Body of pancreas (tissue), 4 donors: ENCODE measurements around the gene CEMIP2. TPM values are rescaled to one million over a fixed set of nuclear protein-coding genes. Genes with fewer than 3 reads are reported as not detected.
A peak's percentile ranks its signal among the peaks of the same experiment; 100 is the strongest.

Source experiments
- ATAC-seq: fragments of 150-250 bp; one replicate; pipeline ENCODE4 v1.9.1; 2016
- DNase-seq, 4 donors: peaks; one replicate each; pipeline ENCODE4 v3.0.0-alpha.2; 2019
- H3K27ac ChIP-seq, 4 donors: fragments of 200-600 bp; sonication (generic); 1 replicate in 3 of 4; 2 replicates in 1 of 4; pipeline versions ENCODE4 v1.5.1 to v1.6.1; 2016 to 2019; ENCODE audit warnings: mild to moderate bottlenecking in 1 of 4, mixed read lengths in 1 of 4, moderate library complexity in 1 of 4
- H3K27me3 ChIP-seq, 2 donors: fragments of 200-600 bp; sonication (generic); one replicate each; pipeline ENCODE4 v1.6.0; 2016; ENCODE audit warnings: mild to moderate bottlenecking in 1 of 2
- H3K36me3 ChIP-seq, 2 donors: fragments of 200-600 bp; sonication (generic); replicated peaks in 1 of 2; 2 replicates each; pipeline ENCODE4 v1.5.1; 2016; ENCODE audit warnings: low read depth in 2 of 2; ENCODE audit not compliant: insufficient read depth in 1 of 2
- H3K4me1 ChIP-seq: fragments of 200-600 bp; sonication (generic); one replicate; pipeline ENCODE4 v1.6.0; 2016
- H3K4me3 ChIP-seq, 2 donors: fragments of 200-600 bp; sonication (generic); 1 replicate in 1 of 2; 2 replicates in 1 of 2; pipeline ENCODE4 v1.5.1; 2016 to 2019
- H3K9me3 ChIP-seq, 3 donors: fragments of 200-600 bp; sonication (generic); 1 replicate in 2 of 3; 2 replicates in 1 of 3; pipeline ENCODE4 v1.5.1; 2016
- POLR2A ChIP-seq, 3 donors: fragments of 450-650 bp; IDR thresholded peaks; one replicate each; pipeline ENCODE4 v1.6.1; 2016; ENCODE audit warnings: antibody characterized with exemption in 3 of 3, mild to moderate bottlenecking in 2 of 3
- WGBS, 2 donors: methylation state at CpG; one replicate each; pipeline ENCODE4 v1.1.5; 2017; 5-methylcytosine and 5-hydroxymethylcytosine counted together
- intact Hi-C: fragments of 100-400 bp; cut with DNase I; formaldehyde crosslinking; loops from one replicate; pipeline ENCODE4 v1.15.1; 2023
- total RNA-seq, 2 donors: library from RNA; depleted of rRNA; stranded (reverse); fragments of >200 nt; gene quantifications; one replicate each; pipeline ENCODE4 v1.1.0, GENCODE V29; 2016
- TF ChIP-seq, protein P1 (sequence below), 7 experiments: fragments of 450-650 bp in 4 of 7; fragments of 200-600 bp in 3 of 7; sonication (generic) in 3 of 7; IDR thresholded peaks; one replicate each; pipeline ENCODE4 v1.5.1; 2016 to 2019; ENCODE audit warnings: antibody characterized with exemption in 7 of 7

CEMIP2 gene
- total RNA-seq, 2 donors from 2014 or later = 28.3 to 33.0 TPM

DNA sequence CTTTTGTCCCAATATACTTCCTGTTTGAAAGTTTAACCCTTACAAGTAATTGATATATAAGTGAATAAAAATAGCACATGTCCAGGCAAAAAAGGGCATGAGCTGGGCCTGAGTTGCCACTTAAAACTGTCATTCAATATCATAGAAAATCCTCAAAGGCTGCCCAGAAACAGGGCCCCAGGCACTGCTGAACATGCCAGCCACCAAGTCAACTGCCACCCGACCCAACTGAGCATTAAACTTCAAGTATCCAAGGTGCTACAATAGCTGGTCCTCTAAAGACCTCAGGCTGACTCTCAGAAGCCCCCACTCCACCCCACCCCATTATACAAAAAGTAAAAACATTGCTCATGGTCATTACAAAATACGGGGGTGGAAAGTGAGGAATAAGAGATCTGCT lies 83.7 kb downstream of the CEMIP2 start:
- Histone ChIP-seq H3K27me3 (no peaks in the 10 kb centered on the region), H3K36me3 (peaks cover 4 to 6% of the 10 kb centered on the region in 2 donors), H3K4me1 (peaks cover 10% of the 10 kb centered on the region), H3K27ac (no peak overlapping the region), H3K9me3 (no peaks in the 10 kb centered on the region), H3K4me3 (no peak overlapping the region)
- ATAC-seq = no peak
- no peak for DNase-seq
- 82 to 89% methylated on average over 2 of the region's 2 CpGs for WGBS, 2 donors
- intact Hi-C loops = no loop called here
- no peak for TF ChIP-seq POLR2A (IDR thresholded peaks at IDR 0.05)
- TF ChIP-seq, protein P1, sequence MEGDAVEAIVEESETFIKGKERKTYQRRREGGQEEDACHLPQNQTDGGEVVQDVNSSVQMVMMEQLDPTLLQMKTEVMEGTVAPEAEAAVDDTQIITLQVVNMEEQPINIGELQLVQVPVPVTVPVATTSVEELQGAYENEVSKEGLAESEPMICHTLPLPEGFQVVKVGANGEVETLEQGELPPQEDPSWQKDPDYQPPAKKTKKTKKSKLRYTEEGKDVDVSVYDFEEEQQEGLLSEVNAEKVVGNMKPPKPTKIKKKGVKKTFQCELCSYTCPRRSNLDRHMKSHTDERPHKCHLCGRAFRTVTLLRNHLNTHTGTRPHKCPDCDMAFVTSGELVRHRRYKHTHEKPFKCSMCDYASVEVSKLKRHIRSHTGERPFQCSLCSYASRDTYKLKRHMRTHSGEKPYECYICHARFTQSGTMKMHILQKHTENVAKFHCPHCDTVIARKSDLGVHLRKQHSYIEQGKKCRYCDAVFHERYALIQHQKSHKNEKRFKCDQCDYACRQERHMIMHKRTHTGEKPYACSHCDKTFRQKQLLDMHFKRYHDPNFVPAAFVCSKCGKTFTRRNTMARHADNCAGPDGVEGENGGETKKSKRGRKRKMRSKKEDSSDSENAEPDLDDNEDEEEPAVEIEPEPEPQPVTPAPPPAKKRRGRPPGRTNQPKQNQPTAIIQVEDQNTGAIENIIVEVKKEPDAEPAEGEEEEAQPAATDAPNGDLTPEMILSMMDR (IDR thresholded peaks at IDR 0.05) = no peak

DNA sequence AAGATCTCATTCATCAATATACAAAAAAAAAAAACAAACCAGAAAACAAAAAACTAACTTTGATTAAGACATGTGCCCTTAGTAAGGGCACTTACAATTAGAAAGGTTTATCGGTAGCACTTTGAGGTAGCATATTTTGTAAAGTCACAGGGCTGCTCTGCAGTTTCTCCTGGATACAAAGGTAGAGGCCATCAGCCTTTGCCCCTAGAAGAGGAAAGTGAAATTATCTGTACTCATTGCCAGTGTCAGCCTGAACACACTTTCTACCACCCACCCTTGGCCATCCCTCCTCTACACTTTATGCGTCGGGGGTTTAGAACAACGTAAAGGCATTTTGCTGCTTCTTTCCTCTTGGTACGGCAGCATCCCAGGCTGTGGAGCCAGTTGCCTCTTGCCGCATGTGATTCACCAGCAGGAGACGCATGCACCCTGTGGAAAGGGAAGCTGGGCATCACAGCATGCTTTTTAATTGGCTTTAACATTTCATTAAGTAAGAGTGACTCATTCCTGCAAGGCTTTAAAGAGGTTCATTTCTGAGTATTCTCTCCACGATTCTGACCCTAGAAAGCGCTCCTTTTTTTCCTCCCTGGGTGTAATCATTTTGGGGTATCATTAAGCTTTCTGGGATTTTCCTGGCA lies 84.6 kb downstream of the CEMIP2 start:
- peak in 2 of 4 donors; percentile 13 to 33 for DNase-seq
- Histone ChIP-seq H3K36me3 (peaks cover 4 to 6% of the 10 kb centered on the region in 2 donors), H3K27me3 (no peaks in the 10 kb centered on the region), H3K4me1 (peaks cover 10% of the 10 kb centered on the region), H3K27ac (no peak overlapping the region), H3K9me3 (no peaks in the 10 kb centered on the region), H3K4me3 (no peak overlapping the region)
- WGBS, 2 donors = 83 to 90% methylated on average over 9 of the region's 9 CpGs
- no peak for ATAC-seq
- intact Hi-C loops = no loop called here
- TF ChIP-seq, protein P1 (IDR thresholded peaks at IDR 0.05) = peak in 1 of 7 experiments; percentile 8
- TF ChIP-seq POLR2A (IDR thresholded peaks at IDR 0.05) = no peak

DNA sequence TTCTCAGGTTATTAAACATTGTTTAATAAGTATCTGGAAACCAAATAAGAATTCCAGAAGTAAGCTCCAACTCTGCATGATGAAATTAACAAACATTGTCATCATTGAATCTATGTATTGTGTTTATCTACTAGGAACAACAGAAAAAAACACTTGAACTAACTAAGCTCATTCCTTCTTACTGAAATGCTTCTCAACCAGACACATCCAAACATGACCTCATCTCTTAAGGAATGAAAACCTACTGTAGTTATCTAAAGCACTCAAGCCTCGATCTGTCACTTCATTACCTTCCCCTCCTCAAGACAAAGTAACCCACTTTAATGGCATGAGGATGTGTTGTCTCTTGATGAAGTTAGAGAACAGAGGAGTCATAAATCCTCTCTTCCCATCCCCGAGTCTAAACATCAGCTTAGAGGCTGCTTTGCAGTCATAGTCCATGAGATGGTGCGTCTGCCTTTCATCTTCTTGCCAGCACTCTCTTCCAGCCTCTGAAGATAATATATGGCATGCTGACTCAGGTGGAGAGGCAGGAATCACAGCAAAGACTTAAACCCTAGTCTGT lies 86.5 kb downstream of the CEMIP2 start:
- Histone ChIP-seq H3K36me3 (peaks cover 0 to 4% of the 10 kb centered on the region in 2 donors), H3K27ac (peak overlapping the region in 1 of 4 donors; percentile 42), H3K4me3 (no peak overlapping the region), H3K4me1 (peaks cover 21% of the 10 kb centered on the region), H3K27me3 (no peaks in the 10 kb centered on the region), H3K9me3 (no peaks in the 10 kb centered on the region)
- intact Hi-C loops = no loop called here
- TF ChIP-seq, protein P1 (IDR thresholded peaks at IDR 0.05) = no peak
- no peak for TF ChIP-seq POLR2A (IDR thresholded peaks at IDR 0.05)
- ATAC-seq (no peak), DNase-seq (no peak)
- 51 to 72% methylated on average over 3 of the region's 3 CpGs for WGBS, 2 donors

DNA sequence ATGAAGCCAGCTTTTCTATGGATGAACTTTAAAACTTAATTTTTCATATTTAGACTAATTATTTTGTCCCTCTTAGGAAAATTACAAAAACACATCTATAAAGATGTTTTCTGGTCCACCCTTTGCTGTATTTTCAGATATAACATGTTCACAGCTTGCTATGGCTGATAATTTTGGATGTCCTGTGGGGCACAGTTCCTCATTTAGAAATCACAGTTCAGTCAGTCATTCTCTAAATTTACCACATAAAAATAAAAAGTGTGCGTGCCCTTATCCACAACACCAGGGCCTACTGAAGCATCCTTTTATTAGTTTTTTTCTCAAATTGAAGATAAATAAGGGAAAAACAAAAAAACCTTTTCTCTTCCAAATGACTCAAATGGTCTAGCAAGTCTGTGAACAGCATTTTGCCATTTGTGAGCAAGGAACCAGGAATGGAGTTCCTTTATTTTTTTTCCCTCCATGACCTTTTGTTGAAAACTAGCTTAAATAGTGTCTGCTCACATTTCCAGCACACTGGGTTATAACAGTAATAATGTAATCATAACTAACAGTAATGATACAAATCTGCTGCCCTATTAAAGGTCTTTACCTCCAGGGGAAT lies 87.1 kb downstream of the CEMIP2 start:
- 78 to 80% methylated on average over 1 of the region's 1 CpG for WGBS, 2 donors
- H3K4me1 ChIP-seq = peaks cover 21% of the 10 kb centered on the region
- intact Hi-C loops = no loop called here
- no peak for TF ChIP-seq POLR2A (IDR thresholded peaks at IDR 0.05)
- TF ChIP-seq, protein P1 (IDR thresholded peaks at IDR 0.05) = no peak
- DNase-seq (no peak), ATAC-seq (no peak)
- no peak overlapping the region for H3K4me3 ChIP-seq
- H3K27me3 ChIP-seq = no peaks in the 10 kb centered on the region
- peaks cover 0 to 2% of the 10 kb centered on the region in 2 donors for H3K36me3 ChIP-seq
- H3K9me3 ChIP-seq = no peaks in the 10 kb centered on the region
- H3K27ac ChIP-seq = peak overlapping the region in 1 of 4 donors; percentile 42
